GM18907 (cell line): Measurements from ENCODE around the gene PDS5B.

Experiments used
- ATAC-seq: cut with Tn5 transposase; IDR thresholded peaks from one replicate; pipeline ENCODE4 v1.9.1; 2021; ENCODE audit warnings: mild to moderate bottlenecking, moderate library complexity; ENCODE audit not compliant: unreplicated experiment

Gene PDS5B

DNA sequence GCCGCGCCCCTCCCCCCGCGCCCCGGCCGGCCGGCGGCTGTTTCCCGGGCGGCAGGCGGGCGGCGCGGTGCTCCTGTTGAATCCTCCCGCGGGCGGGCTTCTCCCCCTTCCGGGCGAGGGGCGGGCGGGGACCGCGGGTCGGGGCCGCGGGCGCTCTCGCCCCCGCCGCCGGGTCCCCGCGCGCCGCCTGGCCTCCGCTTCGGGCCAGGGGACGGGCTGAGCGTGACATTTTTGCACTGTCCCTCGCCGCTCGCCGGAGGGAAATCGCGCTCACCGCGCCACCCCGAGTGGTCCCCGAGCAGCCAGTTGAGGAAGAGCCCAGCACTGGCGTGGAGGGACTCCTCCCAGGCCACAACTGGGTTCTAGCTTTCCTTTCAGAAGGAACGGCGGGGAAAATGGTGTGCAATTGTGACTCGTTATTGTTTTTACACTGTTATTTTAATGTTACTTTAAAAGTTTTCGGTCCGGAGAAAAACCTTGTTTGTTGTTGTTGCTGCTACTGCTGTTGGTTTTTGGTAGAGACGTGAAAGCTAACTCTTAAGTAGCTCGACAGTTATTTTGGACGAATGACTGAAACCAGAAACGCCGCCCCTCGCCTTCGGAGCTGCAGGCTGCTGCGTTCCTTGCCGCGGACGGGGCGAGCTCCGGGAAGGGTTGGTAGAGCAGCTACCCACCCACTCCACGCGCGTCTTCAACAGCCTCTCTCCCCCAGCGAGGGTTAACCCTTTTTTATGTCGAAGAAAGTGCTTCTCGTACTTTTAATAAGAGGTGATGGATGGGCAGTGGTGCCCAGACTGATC lies 959 bp downstream of the PDS5B start:
- peak; percentile 47 for ATAC-seq

DNA sequence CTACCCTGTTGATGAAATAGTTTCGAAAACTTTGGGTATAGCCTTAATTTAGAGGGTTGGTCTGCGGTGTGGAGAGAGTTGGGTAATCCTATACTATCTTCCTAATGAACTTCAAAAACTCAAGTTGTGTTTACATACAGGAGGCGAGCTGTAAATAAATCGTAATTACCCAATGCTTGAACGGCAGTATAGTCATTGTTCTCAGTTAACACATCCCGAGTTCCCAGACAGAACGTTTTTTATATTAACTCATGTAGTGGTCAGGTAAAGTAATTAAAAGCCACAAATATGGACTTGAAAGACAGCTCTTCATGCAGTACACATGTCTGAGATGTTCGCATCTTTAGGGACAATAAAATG lies 1.5 kb downstream of the PDS5B start:
- no peak for ATAC-seq

DNA sequence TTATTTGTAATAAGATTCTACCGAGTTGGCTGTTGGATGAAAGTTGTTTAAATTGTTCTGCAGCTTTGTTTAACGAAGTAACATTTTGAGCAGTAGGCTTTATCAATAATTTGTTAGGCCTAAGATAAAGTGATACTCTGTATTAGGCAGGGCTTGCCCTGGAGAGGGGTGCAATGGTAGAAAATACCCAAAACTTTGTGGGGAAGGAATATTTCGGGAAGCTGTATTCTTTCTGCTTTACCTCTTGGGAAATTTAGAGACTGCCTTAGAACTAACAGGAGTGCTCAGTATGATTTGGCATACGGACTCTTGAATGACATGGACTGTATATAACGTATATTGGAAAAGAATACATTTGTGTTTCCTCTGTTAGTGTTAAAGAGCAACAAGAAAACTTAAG lies 2.5 kb downstream of the PDS5B start:
- ATAC-seq, result no peak

DNA sequence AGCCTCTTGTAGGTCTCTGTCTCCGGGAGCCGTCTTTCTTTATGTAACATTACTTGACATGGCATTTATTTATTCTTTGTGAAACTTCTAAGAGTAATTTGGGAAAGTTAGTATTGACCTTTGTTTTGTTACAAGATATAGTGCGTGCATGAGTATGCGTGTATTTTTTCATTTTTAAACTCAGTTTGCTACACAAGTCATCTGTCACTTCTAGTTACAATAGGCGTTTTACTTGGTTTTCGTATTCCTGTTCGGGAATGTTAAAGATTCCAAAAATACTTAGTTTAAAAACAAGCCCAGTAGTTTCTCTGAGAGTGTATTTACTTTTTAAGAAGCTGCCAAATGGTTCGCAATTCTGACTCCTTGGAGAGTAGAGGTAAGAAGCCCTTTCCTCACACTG lies 3.2 kb downstream of the PDS5B start:
- no peak for ATAC-seq

DNA sequence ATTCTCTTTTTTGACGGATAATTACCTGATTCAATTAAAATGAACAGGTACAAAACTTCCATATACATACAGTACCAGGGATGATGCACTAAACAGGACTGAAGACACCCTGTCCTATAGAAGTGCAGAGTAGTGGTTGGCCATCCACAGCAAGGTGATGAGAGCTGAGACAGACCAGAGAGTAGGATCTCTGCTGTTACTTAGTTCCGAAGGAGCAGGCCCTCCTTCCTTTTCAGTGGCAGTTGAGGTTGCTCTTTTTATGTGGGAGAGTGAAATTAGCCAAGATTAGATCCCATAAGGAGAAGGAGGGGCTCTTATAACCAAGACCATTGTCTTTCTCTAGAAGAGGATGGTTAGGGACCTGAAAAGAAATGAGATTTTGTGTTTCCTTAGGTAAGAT lies 4.0 kb downstream of the PDS5B start:
- no peak for ATAC-seq

DNA sequence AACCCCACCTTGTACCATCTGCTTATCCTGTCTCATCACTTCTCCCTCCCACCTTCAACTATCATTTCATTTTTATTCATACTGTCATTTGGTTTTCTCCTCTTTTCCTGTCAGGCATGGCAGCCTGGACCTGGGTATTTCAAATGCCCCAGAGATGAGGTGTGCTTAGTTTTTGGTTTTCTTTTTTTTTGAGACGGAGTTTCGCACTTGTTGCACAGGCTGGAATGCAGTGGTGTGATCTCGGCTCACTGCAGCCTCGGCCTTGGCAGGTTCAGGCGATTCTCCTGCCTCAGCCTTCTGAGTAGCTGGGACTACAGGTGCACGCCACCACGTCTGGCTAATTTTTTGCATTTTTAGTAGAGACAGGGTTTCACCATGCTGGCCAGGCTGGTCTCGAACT lies 5.8 kb downstream of the PDS5B start:
- ATAC-seq, result no peak

DNA sequence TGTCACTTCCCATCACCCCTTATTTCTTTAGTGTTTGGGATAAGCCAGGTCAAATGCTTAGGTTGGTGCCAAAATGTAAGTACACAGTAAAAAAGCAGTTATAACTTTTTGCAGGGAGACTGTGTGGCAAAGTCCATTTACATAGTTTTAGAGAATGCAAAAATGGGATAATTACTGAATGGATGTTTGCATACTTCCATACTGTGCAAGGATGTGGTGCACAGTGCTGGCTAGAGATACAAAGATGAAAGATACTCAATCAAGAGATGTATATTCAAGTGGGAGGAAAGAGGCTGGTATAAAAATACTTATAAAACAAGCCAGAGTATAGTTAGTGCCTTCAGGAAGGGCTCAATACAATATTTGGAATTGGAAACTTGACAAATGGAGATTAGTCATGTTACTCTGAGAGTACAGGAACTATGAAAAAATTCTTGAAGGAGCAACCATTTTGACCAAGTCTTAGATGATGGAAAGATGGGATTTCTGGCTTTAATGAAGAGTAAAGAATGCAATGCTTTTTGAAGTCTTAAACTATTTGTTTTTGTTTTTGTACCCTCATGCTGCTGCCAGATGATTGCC lies 8.0 kb downstream of the PDS5B start:
- ATAC-seq, result no peak

DNA sequence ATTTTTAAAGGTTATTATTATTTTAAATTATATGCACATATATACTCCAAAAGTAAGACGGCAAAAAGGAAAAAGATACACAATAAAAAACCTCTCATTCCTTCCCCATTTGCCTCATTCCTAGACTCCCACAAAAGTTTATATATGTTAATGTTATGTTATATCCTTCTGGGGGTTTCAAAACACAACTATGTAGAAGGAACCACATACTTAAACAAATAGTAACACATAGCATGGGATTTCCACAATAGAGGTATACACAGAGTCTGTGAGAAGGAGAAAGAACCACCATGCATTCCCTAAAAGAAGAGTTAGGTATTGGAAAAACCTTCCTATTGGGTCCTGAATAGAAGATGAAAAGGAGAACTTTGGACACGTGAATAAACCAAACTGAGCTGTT lies 9.1 kb downstream of the PDS5B start:
- ATAC-seq, result no peak

DNA sequence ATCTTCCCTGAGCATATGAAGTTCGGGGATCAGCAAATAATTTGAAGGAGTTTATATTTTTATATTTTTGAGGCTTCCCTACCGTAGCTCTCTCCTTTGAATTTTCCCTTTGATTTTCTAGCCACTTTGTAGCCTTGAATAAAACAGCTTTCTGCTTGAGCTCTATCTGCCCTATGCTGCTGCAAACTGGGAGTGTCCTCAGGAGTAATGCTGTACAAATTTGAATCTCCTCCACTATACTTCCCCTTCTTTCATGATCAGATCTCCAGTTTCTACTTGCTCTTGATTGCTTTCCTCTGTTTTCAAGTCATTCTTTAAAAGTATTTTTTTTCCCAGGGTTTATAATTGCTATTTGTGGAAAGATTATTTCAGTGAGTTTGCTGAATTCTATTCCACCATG lies 14.6 kb downstream of the PDS5B start:
- ATAC-seq, result no peak

DNA sequence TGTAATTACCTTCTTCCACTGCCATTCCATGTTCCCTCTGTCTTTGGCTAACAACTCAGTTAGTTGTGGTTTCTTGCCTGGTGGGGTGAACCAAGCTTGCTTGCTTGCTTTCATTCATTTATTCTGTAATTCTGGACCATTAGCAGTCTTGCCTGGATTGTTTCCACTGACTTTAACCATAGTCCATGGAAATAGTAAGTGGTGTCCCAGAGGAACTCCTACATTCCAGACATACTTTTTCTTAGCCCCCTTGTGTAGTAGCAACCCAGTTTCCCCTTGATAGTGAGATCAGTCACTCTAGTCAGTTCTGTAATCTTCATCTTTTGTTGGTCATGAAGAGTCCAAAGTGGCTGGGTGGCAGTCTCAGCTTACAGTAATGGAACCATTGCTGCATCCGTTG lies 23.2 kb downstream of the PDS5B start:
- ATAC-seq, result no peak

DNA sequence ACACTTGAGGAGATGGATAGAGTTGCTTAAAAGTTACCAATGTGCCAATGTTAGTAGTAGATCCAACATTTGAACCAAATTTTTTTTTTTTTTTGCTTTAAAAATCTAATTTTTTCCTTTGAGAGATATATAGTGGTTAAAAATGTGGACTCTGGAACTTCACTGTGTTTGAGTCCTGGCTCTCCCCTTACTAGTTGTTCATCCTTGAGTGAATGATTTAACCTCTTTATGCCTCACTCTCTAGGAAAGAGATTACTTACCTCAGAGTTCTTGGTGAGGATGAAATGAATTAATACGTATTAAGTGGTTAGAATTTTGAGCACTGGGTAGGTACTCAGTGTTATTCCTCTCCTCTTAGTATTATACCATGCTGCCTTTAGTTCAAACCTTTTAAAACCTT lies 24.3 kb downstream of the PDS5B start:
- no peak for ATAC-seq

DNA sequence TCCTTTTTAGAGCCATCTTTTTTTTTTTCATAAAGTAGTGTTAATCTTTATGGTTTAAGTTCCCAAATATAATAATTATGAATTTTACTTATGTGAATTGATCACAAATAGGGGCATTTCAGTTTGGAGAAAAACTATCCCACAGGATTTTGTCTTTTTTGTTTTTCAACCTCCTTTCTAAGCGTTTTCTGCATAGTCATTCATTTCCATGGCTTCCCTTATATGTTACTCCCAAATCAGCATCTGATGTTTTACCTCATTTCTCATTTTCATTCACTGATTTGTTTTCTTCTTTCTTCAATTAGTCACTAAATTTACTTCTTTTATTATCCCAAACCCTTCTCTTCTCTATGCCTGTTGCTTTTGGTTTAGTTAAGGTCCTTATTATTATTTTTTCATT lies 24.7 kb downstream of the PDS5B start:
- no peak for ATAC-seq

DNA sequence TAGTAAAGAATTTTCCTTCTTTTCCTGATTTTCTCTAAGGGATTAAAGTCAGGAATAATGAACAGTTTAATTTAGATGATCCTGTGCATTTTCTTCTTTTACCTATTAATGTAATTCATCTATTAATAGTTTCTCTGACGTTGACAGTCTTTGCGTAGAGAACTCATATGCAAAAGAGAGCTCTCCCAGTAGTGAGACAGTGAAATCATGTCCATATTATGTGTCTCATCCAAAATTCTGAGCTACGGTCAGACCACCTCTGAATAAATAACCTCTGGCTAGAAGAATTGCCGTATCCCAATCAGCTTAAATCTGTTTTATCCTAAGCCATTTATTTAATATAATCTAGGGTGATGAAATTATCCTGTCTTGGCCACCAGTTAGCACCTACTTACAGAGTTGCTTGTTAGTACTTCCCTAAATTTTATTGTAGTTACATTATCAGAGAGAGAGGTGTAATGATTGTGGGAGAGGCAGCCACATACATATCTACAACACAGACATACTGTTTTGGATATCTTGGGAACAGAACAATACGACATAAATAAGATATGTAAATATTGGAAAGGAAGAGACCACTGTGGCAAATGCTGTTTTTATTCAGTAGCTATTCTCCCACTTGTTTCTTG lies 30.7 kb downstream of the PDS5B start:
- ATAC-seq, result no peak

DNA sequence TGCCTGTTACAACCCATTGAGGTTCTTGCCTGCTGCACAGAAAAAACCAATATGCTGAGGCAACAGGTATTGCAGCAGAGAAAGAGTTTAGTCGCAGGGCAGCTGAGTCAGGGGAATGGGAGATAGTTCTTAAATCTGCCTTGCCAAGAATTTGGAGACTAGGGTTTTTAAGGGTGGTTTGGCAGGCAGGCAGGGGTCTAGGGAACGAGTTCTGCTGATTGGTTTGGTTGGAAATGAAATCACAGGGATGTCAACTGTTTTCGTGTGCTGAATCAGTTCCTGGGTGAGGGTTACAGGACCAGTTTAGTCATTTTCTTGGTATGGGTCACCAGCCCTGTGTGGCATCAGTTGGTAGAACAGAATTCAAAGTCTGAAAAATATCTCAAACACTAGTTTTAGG lies 36.6 kb downstream of the PDS5B start:
- no peak for ATAC-seq

DNA sequence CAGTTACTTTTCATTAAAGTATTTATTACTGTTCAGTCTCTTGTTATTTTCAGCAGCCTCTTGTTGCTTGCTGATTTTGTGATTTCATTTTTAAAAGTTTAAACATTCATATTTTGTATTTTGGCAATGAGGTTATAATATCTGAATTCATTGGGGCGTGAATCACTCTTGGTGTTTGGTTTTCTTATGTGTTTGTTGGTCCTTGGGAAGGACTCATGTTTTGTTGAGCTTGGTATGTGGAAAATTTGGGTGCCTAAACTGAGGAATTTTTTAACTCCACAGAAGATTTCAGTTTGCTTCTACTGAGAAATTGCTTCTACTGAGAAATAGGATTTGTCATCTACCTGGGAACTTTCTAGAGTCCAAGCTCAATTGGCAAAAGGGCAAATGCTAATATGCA lies 38.2 kb downstream of the PDS5B start:
- ATAC-seq, result no peak

DNA sequence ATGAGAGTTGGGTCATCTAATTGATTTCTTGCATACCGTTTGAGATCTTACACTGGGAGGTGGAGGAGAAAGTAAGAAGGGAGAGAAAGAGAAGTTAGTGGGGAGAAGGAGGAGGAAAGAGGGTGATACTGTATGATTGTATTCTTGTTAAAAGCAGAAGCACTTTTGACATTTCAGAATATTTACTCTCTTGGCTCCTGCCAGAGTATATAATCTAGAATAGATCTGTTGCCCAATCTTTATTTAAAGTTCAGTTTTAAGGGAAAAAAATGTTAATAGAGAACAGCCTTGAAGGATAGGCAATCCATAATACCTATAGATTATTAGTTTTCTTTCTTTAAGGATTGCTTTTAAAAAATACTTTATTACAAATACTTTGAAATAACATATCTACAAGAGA lies 41.5 kb downstream of the PDS5B start:
- ATAC-seq, result no peak

DNA sequence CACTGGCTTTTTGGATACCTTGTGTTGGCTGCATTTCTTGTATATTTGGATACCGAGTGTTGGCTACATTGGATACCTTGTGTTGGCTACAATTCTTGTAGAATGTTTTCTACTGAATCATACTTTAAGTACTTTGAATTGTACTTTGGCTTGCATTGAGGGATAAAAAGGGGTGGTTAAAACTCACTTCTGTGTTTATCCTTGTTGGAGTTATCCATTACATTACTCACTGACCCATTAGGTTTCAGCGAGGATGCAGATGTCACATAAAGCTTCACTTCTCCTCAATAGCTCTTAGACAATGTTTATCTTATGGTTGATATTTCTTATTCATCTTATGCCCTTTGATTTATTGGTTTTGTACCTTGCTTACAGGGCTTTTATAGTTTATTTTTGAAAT lies 43.1 kb downstream of the PDS5B start:
- no peak for ATAC-seq

DNA sequence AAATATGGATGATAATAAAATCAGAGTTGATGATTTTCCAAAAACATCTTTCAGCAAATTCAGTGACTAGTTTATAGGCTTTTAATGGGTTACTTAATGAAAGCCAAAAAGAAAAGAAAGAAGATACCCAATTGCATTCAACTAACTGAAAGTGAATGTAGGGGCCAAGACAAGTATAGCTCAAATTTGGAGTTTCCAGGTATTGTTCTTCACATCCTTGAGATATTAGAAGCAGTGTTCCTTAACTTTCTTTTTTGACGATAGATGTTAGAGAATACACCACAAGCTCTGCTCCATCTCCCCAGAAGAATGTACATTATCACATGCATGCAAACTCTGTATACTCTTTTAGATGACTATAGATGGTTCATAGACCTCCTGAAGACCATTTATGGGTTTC lies 43.6 kb downstream of the PDS5B start:
- ATAC-seq, result no peak

DNA sequence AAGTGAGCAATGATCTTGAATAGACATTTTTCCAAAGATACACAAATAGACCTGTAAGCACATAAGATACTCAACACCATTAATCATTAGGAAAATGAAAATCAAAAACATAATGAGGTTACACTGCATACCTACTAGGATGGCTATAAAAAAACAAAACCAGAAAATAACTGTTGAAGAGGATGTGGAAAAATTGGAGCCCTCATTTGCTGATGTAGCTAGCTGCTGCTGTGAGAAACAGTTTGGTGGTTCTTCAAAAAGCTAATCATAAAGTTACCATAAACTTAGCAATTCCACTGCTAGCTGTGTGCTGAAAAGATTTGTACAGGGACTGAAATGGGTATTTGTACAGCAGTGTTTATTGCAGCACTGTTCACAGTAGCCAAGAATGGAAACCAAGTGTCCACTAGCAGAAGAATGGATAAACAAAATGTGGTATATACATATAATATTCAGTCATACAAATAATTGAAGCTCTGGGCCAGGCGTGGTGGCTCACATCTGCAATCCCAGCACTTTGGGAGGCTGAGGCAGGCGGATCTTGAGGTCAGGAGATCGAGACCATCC lies 46.2 kb downstream of the PDS5B start:
- ATAC-seq, result no peak

DNA sequence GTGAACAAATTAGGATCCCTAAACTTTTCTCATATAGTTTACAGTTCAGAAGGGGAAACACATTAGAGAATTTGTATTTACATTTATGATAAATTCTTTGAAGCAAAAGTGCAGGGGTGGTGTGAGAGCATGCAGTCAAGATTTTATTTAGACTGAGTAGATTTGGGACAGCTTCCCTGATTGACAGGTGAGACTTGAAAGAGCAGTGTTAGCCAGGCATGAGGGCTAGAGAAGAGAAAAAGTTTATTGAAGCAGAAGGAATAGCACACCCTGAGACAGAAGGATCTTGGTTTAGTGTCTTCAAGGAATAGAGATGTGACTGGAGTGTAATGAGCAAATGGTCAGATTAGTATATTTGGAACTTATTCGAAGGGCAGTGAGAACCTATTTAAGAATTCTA lies 50.5 kb downstream of the PDS5B start:
- no peak for ATAC-seq

DNA sequence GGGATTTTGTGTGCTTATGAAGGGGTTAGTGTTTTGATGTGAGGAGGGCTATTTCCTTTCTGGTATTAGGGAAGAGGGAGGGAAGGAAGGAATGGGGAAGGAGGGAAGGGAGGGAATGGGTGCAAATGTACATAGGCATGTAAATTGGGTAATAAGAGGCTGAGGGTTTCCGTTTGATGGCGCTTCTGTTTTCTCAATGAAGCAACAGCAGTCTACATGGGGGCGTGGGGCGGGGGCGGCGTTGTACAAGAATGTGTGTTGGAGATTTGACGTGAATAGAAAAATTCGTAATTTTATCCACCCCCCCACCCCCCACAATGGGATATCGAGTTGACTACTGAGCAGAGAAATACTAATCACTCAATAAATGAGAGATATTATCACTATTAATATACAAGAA lies 52.5 kb downstream of the PDS5B start:
- no peak for ATAC-seq

DNA sequence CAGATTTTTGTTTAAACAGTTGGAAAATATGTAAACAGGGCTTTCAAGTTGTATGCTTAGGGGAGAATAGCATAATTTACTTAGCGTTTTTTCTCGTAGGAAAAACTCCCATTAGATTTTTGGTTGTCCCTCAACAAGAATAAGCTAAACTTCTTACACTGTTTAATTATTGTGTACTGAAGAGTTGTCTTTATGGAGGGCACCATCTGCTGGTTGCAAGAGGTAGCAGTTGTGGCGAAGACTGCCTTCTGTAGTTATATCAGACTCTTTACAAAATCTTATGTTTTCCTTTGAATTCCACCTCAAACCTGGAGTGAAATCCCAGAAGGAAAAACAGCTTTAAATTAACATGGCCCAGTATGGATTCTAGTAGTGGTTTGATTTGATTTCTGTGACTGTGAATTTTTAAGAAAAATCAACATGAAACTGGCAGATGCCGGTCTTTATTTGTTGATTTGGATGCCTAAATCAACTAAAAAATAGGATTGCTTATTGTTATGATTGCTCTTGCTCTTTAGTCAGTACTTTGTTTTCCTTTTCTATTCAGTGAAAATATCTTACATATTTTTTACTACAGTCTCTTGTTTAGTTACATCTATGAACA lies 53.4 kb downstream of the PDS5B start:
- ATAC-seq, result peak; percentile 81
